Endometrial microvascular endothelial cells (primary cell): Measurements from ENCODE around the gene TNIP2. TPM values are rescaled to one million over a fixed set of nuclear protein-coding genes. Genes with fewer than 3 reads are reported as not detected.

ENCODE experiments used
- in situ Hi-C: cut with HindIII; loops from 2 replicates; pipeline ENCODE4 v1.10.0; 2017; ENCODE audit warnings: low sequenced_read_pairs, low pct_unique_long_range_greater_than_20kb; ENCODE audit errors: inconsistent ontology term
- total RNA-seq: library from RNA; depleted of rRNA; stranded (reverse); fragments of >200 nt; gene quantifications from one replicate; pipeline ENCODE4 v1.2.3, GENCODE V29; 2015; ENCODE audit errors: inconsistent ontology term

Gene TNIP2
- total RNA-seq, 1 donor from 2014 or later, result 71.0 TPM

- in situ Hi-C loops, result no loop called here
Measured at GRCh38 chr4:2698504-2698903, 57.6 kb downstream of the TNIP2 start.

GRCh38 chr4:2697995-2698414, 58.1 kb downstream of the TNIP2 start:
- in situ Hi-C loops, result no loop called here

GRCh38 chr4:2696423-2696822, 59.7 kb downstream of the TNIP2 start:
- in situ Hi-C loops, result no loop called here

GRCh38 chr4:2695346-2696060, 60.6 kb downstream of the TNIP2 start:
- in situ Hi-C loops, result no loop called here

GRCh38 chr4:2694691-2695090, 61.4 kb downstream of the TNIP2 start:
- in situ Hi-C loops, result no loop called here

GRCh38 chr4:2691952-2692435, 64.1 kb downstream of the TNIP2 start:
- in situ Hi-C loops, result no loop called here

Other genes with a start within 250 kb of the TNIP2 start
- gene FAM193A, start 219.7 kb downstream of the TNIP2 start, total RNA-seq, result 14.0 TPM
- 41.4 TPM for gene SH3BP2, start 36.7 kb upstream of the TNIP2 start, total RNA-seq
- 182 TPM for gene ADD1, start 87.5 kb upstream of the TNIP2 start, total RNA-seq
- 36.1 TPM for gene NOP14, start 207.1 kb upstream of the TNIP2 start, total RNA-seq
- gene GRK4, start 207.2 kb upstream of the TNIP2 start, total RNA-seq, result 1.7 TPM